ENCODE data around the gene TMCC1. TPM values are rescaled to one million over a fixed set of nuclear protein-coding genes. Genes with fewer than 3 reads are reported as not detected.

TMCC1 gene
- total and polyA plus RNA-seq, 11 donors = 9.6 to 38.3 (median 22.6) TPM

GRCh38 chr3:129919806-129920205, 26.3 kb upstream of the TMCC1 start:
- DNase-seq (no peak), ATAC-seq (no peak)
- Histone ChIP-seq H3K9me3 (peaks cover 3 to 54% (median 27%) of the 10 kb centered on the region in 12 donors), H3K4me3 (no peak overlapping the region), H3K36me3 (no peaks in the 10 kb centered on the region), H3K27ac (no peak overlapping the region), H3K4me1 (no peaks in the 10 kb centered on the region), H3K27me3 (no peaks in the 10 kb centered on the region)
- WGBS, 4 donors = 93 to 96% (median 94%) methylated on average over 1 of the region's 1 CpG
- intact Hi-C loops (cut with DNase I) = no loop called here
- no peak for TF ChIP-seq CTCF (IDR thresholded peaks at IDR 0.05)
- no peak for TF ChIP-seq POLR2A (IDR thresholded peaks at IDR 0.05)

- Histone ChIP-seq H3K27me3 (no peaks in the 10 kb centered on the region), H3K9me3 (peaks cover 3 to 54% (median 27%) of the 10 kb centered on the region in 12 donors), H3K36me3 (no peaks in the 10 kb centered on the region), H3K4me1 (no peaks in the 10 kb centered on the region), H3K27ac (no peak overlapping the region), H3K4me3 (no peak overlapping the region)
- TF ChIP-seq CTCF (IDR thresholded peaks at IDR 0.05) (no peak), POLR2A (IDR thresholded peaks at IDR 0.05) (no peak)
- 59 to 94% (median 92%) methylated on average over 3 of the region's 3 CpGs for WGBS, 4 donors
- ATAC-seq (no peak), DNase-seq (no peak)
- intact Hi-C loops (cut with DNase I) = no loop called here
Observed at GRCh38 chr3:129919357-129919756, 25.8 kb upstream of the TMCC1 start.

- H3K27ac ChIP-seq = no peak overlapping the region
- no peak for TF ChIP-seq CTCF (IDR thresholded peaks at IDR 0.05)
- no peak for TF ChIP-seq POLR2A (IDR thresholded peaks at IDR 0.05)
- no peaks in the 10 kb centered on the region for H3K4me1 ChIP-seq
- H3K4me3 ChIP-seq = no peak overlapping the region
- DNase-seq (no peak), ATAC-seq (no peak)
- intact Hi-C loops (cut with DNase I) = no loop called here
- no peaks in the 10 kb centered on the region for H3K27me3 ChIP-seq
- WGBS, 4 donors = 89 to 96% (median 92%) methylated on average over 8 of the region's 8 CpGs
- H3K36me3 ChIP-seq = no peaks in the 10 kb centered on the region
- H3K9me3 ChIP-seq = peaks cover 3 to 49% (median 24%) of the 10 kb centered on the region in 12 donors
Observed at GRCh38 chr3:129918461-129918860, 24.9 kb upstream of the TMCC1 start.

GRCh38 chr3:129917423-129918007, 24.0 kb upstream of the TMCC1 start:
- peaks cover 3 to 46% (median 24%) of the 10 kb centered on the region in 12 donors for H3K9me3 ChIP-seq
- no peak overlapping the region for H3K4me3 ChIP-seq
- no peak overlapping the region for H3K27ac ChIP-seq
- ATAC-seq = no peak
- no peak for DNase-seq
- no peak for TF ChIP-seq CTCF (IDR thresholded peaks at IDR 0.05)
- no peak for TF ChIP-seq POLR2A (IDR thresholded peaks at IDR 0.05)
- H3K4me1 ChIP-seq = no peaks in the 10 kb centered on the region
- H3K27me3 ChIP-seq = no peaks in the 10 kb centered on the region
- intact Hi-C loops (cut with DNase I) = no loop called here
- 84 to 90% (median 88%) methylated on average over 6 of the region's 6 CpGs for WGBS, 4 donors
- no peaks in the 10 kb centered on the region for H3K36me3 ChIP-seq
